Ovary (tissue), 9 donors: ENCODE measurements around the gene IRF6. TPM values are rescaled to one million over a fixed set of nuclear protein-coding genes. Genes with fewer than 3 reads are reported as not detected.

Experiments used
- DNase-seq, 5 donors: peaks; one replicate each; pipeline ENCODE4 v3.0.0-alpha.2; 2019 to 2020
- H3K27ac ChIP-seq, 2 donors: fragments of 200-600 bp; one replicate each; pipeline versions ENCODE4 v1.5.1 to v1.8.0; 2019 to 2022
- H3K27me3 ChIP-seq: fragments of 200-600 bp; one replicate; pipeline ENCODE4 v1.8.0; 2022
- H3K36me3 ChIP-seq: fragments of 200-600 bp; sonication (generic); one replicate; pipeline ENCODE4 v1.5.1; 2019
- H3K4me1 ChIP-seq: one replicate; pipeline ENCODE4 v1.8.1; 2013; ENCODE audit warnings: mild to moderate bottlenecking, moderate library complexity; ENCODE audit not compliant: insufficient read depth
- H3K4me3 ChIP-seq: fragments of 200-600 bp; sonication (generic); one replicate; pipeline ENCODE4 v1.5.1; 2017
- H3K9me3 ChIP-seq, 2 donors: fragments of 200-600 bp in 1 of 2; sonication (generic) in 1 of 2; one replicate each; pipeline versions ENCODE4 v1.5.1 to v1.8.1; 2013 to 2019; ENCODE audit warnings: mild to moderate bottlenecking in 1 of 2, moderate library complexity in 1 of 2
- EP300 ChIP-seq: sonication (generic); formaldehyde crosslinking; IDR thresholded peaks from one replicate; pipeline ENCODE4 v1.6.1; 2017; ENCODE audit warnings: antibody characterized with exemption
- POLR2A ChIP-seq: fragments of 450-650 bp; IDR thresholded peaks from one replicate; pipeline ENCODE4 v1.6.1; 2017; ENCODE audit warnings: antibody characterized with exemption, mild to moderate bottlenecking, moderate library complexity
- WGBS, 3 donors: extraction: QIAGEN DNeasy Blood & Tissue Kit in 1 of 3; methylation state at CpG; one replicate each; pipeline versions ENCODE4 v1.1.5 to v1.1.7; 2013 to 2017; 5-methylcytosine and 5-hydroxymethylcytosine counted together
- intact Hi-C, 4 donors: fragments of 100-400 bp; cut with DNase I; formaldehyde crosslinking; loops; one replicate each; pipeline versions ENCODE4 v1.11.0 to v1.15.1; 2022 to 2023
- polyA plus RNA-seq, 2 donors: library from polyadenylated mRNA; stranded (reverse); fragments of 200-250 nt in 1 of 2; fragments of 350-450 nt in 1 of 2; fragmentation: Illumina TruSeq in 1 of 2; extraction: RNeasy Lipid Tissue Mini Kit (QIAGEN cat#74804) in 1 of 2; gene quantifications; one replicate each; pipeline ENCODE4 v1.2.3, GENCODE V29; 2013 to 2014
- total RNA-seq, 7 donors: library from RNA; depleted of rRNA in 2 of 7; stranded (reverse); fragments of >200 nt in 2 of 7; fragmentation: NEBNext Ultra II Directional in 3 of 7; extraction: Animal tissue kit (Norgen Biotek cat#: 25700) in 3 of 7; gene quantifications; one replicate each; pipeline versions ENCODE4 v1.1.0 to v1.2.4, GENCODE V29; 2016 to 2023
- TF ChIP-seq, protein P1 (sequence below), 3 donors: fragments of 450-650 bp in 2 of 3; fragments of 200-600 bp in 1 of 3; IDR thresholded peaks; one replicate each; pipeline versions ENCODE4 v1.5.1 to v1.8.0; 2016 to 2022; ENCODE audit warnings: antibody characterized with exemption in 3 of 3, mild to moderate bottlenecking in 1 of 3
- donor health status: DM: no; HTN: no; CAD: no; lungs with moderate emphysema.
- donor health status: DM: no; HTN: no; CAD: no.
- donor health status: Bipolar disorder and iron deficiency.
- donor health status: DM: yes; HTN: yes; CAD: no.
- donor health status: DM: no; HTN: no; CAD: no.
- donor health status: DM: yes; HTN: yes; CAD: no.

IRF6 gene
- total and polyA plus RNA-seq, 9 donors = 0.80 to 24.2 (median 5.0) TPM

DNA sequence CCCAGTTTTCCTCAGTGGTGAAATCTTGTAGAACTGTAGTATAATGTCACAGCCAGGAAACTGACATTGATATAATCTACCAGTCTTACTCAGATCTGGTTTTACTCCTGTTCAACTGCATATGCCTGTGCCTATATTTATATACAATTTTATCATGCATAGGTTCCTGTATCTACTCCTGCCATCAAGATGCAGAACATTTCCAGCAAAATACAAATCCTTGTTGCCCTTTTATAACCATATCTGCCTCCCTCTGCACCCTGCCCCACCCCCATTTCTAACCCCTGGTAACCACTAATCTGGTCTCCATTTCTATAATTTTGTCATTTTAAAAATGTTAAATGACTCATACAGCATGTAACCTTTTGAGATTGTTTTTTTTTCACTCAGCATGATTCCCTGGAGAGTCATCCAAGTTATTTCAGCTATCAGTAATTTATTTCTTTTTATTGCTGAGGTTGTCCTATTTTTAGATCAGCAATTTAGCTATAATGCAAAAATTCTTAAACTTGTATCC is 29.9 kb upstream of the IRF6 start:
- no peaks in the 10 kb centered on the region for H3K27me3 ChIP-seq
- H3K4me3 ChIP-seq = no peak overlapping the region
- no peaks in the 10 kb centered on the region for H3K36me3 ChIP-seq
- no peak for TF ChIP-seq EP300
- TF ChIP-seq, protein P1, sequence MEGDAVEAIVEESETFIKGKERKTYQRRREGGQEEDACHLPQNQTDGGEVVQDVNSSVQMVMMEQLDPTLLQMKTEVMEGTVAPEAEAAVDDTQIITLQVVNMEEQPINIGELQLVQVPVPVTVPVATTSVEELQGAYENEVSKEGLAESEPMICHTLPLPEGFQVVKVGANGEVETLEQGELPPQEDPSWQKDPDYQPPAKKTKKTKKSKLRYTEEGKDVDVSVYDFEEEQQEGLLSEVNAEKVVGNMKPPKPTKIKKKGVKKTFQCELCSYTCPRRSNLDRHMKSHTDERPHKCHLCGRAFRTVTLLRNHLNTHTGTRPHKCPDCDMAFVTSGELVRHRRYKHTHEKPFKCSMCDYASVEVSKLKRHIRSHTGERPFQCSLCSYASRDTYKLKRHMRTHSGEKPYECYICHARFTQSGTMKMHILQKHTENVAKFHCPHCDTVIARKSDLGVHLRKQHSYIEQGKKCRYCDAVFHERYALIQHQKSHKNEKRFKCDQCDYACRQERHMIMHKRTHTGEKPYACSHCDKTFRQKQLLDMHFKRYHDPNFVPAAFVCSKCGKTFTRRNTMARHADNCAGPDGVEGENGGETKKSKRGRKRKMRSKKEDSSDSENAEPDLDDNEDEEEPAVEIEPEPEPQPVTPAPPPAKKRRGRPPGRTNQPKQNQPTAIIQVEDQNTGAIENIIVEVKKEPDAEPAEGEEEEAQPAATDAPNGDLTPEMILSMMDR (IDR thresholded peaks at IDR 0.05) = no peak
- TF ChIP-seq POLR2A = no peak
- DNase-seq = no peak
- H3K27ac ChIP-seq = no peak overlapping the region
- H3K4me1 ChIP-seq = no peaks in the 10 kb centered on the region
- no peaks in the 10 kb centered on the region for H3K9me3 ChIP-seq
- intact Hi-C loops = loop anchor here in 1 of 4 donors (1.0 to 10.0 kb wide), 2 partner anchors 45 to 261 kb away; no protein-coding TSS in a partner anchor

DNA sequence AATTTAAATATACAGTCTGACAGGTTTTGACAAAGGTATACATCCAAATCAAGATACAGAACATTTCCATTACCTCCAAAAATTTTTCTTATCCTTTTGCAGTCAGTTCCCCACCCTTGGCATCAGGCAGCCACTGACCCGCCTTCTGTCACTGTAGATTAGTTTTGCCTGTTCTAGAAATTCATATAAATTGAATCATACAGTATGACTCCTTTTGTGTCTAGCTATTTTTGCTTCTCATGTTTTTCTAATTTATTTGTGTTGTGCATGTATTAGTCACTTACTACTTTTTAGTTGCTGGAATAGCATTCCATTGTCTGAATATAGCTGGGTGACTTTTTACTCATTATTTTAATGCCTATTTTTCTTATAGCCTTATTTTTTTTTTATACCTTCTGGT is 25.7 kb upstream of the IRF6 start:
- H3K4me3 ChIP-seq = no peak overlapping the region
- H3K9me3 ChIP-seq = no peaks in the 10 kb centered on the region
- no peak overlapping the region for H3K27ac ChIP-seq
- H3K27me3 ChIP-seq = no peaks in the 10 kb centered on the region
- DNase-seq = no peak
- intact Hi-C loops = loop anchor here in 1 of 4 donors (10.0 kb wide), 1 partner anchor 257 kb away; no protein-coding TSS in a partner anchor
- H3K36me3 ChIP-seq = no peaks in the 10 kb centered on the region
- peaks cover 2% of the 10 kb centered on the region for H3K4me1 ChIP-seq
- 90 to 97% (median 95%) methylated on average over 1 of the region's 1 CpG for WGBS, 3 donors
- TF ChIP-seq, protein P1 (IDR thresholded peaks at IDR 0.05) = no peak
- no peak for TF ChIP-seq POLR2A
- TF ChIP-seq EP300 = no peak

DNA sequence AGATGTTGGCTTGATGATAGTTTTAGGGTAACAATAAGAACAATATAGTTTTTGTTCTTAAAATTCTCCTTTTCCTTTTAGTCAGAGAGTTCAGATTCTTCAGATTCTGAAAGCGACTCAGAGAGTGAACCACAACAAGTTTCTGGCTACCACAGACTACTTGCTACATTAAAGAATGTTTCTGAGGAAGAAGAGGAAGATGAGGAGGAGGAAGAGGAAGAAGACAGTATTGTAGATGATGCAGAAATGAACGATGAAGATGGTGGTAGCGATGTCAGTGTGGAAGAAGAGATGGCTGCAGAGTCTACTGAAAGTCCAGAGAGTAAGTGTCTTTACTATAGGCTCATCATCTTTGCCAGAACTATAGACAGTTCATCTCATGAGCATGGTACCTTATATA is 24.8 kb upstream of the IRF6 start:
- Histone ChIP-seq H3K4me3 (no peak overlapping the region), H3K27ac (no peak overlapping the region), H3K9me3 (no peaks in the 10 kb centered on the region), H3K36me3 (no peaks in the 10 kb centered on the region), H3K27me3 (no peaks in the 10 kb centered on the region), H3K4me1 (peaks cover 2% of the 10 kb centered on the region)
- DNase-seq = no peak
- intact Hi-C loops = loop anchor here in 1 of 4 donors (10.0 kb wide), 1 partner anchor 256 kb away; no protein-coding TSS in a partner anchor
- 89 to 95% (median 94%) methylated on average over 3 of the region's 3 CpGs for WGBS, 3 donors
- TF ChIP-seq, protein P1 (IDR thresholded peaks at IDR 0.05) = no peak
- TF ChIP-seq POLR2A = no peak
- no peak for TF ChIP-seq EP300

DNA sequence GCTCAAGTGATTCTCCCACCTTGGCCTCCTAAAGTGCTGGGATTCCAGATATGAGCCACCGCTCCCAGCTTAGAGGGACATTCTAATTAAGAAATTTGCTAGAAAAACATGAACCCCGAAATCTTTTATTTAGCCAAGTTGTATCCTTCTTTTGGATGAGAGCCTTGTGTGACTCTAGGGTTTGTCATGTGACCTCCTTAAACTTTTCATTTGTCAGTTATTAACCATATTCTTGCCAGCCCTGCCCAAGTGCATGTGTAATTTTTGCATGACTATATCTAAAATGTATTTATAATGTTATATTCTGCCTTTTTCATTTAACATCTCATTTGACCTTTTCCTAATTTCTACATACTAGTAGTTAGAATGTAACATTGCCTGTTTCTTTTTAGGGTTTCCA is 23.8 kb upstream of the IRF6 start:
- Histone ChIP-seq H3K27ac (no peak overlapping the region), H3K4me3 (no peak overlapping the region), H3K36me3 (no peaks in the 10 kb centered on the region), H3K4me1 (peaks cover 2% of the 10 kb centered on the region), H3K9me3 (no peaks in the 10 kb centered on the region), H3K27me3 (no peaks in the 10 kb centered on the region)
- TF ChIP-seq POLR2A (no peak), EP300 (no peak)
- TF ChIP-seq, protein P1 (IDR thresholded peaks at IDR 0.05) = no peak
- DNase-seq = no peak
- intact Hi-C loops = loop anchor here in 1 of 4 donors (10.0 kb wide), 1 partner anchor 255 kb away; no protein-coding TSS in a partner anchor
- 77 to 79% (median 78%) methylated on average over 2 of the region's 2 CpGs for WGBS, 3 donors
